Stimulated activated naive CD8-positive, alpha-beta T cell treated with anti-CD3 and anti-CD28 coated beads, Interleukin-15, Interleukin-2, amounts not matched to agents 100 U/mL and 50 U/mL, for 24 hours (primary cell): ENCODE data around the gene EIF3F.
"Not testable (repeated sequence)": the region's sequence is repeated elsewhere in the genome, so short reads cannot be mapped to it uniquely, and the experiment has no call there.

Experiments used
- ATAC-seq: fragments of 150-1000 bp; cut with Tn5 transposase; one replicate; pipeline ENCODE4 v1.10.0; 2021
- DNase-seq: peaks from one replicate; pipeline ENCODE4 v3.0.0; 2021

The EIF3F gene

GRCh38 chr11:7986768-7987559 lies at the start of gene EIF3F:
TSS of gene EIF3F (plus strand) at chr11:7987337. CDS start at chr11:7987353, 16 bp downstream.
- peak; percentile 83 for DNase-seq
- peak; percentile 100 for ATAC-seq

GRCh38 chr11:7941146-7941545 lies 46.0 kb upstream of the EIF3F start:
- ATAC-seq (no peak), DNase-seq (no peak)

- DNase-seq (no peak), ATAC-seq (no peak)
Observed at GRCh38 chr11:7941608-7942007, 45.5 kb upstream of the EIF3F start, which contains the start of gene OR10A3. TSS of gene OR10A3 (minus strand) at chr11:7941708. CDS start at chr11:7939520, 2,188 bp downstream.

- ATAC-seq, result no peak
- no peak for DNase-seq
Observed at GRCh38 chr11:7944123-7944522, 43.0 kb upstream of the EIF3F start.

GRCh38 chr11:7949934-7950333 lies 37.2 kb upstream of the EIF3F start:
- DNase-seq (no peak), ATAC-seq (no peak)

- DNase-seq, result no peak
- ATAC-seq, result no peak
Observed at GRCh38 chr11:7955191-7955590, 31.9 kb upstream of the EIF3F start.

GRCh38 chr11:7964261-7964660 lies 22.9 kb upstream of the EIF3F start:
- DNase-seq, result no peak
- no peak for ATAC-seq

GRCh38 chr11:7964873-7965272 lies 22.3 kb upstream of the EIF3F start:
- no peak for DNase-seq
- ATAC-seq, result no peak

- no peak for DNase-seq
- ATAC-seq, result no peak
Observed at GRCh38 chr11:7965386-7965785, 21.8 kb upstream of the EIF3F start, which contains the start of gene NLRP10. TSS of gene NLRP10 (minus strand) at chr11:7965447. CDS start at chr11:7963495, 1,952 bp downstream.

GRCh38 chr11:7967097-7967496 lies 20.0 kb upstream of the EIF3F start:
- ATAC-seq, result no peak

GRCh38 chr11:7967826-7968225 lies 19.3 kb upstream of the EIF3F start:
- ATAC-seq, result no peak
- DNase-seq, result no peak

More at GRCh38 chr11:7967097-7967496, 20.0 kb upstream of the EIF3F start:
- no peak for DNase-seq

GRCh38 chr11:7968686-7969085 lies 18.5 kb upstream of the EIF3F start:
- DNase-seq, result no peak
- ATAC-seq, result no peak

- ATAC-seq, result no peak
- DNase-seq, result no peak
Observed at GRCh38 chr11:7969756-7970646, 17.1 kb upstream of the EIF3F start.

- ATAC-seq (no peak), DNase-seq (no peak)
Observed at GRCh38 chr11:7971846-7972245, 15.3 kb upstream of the EIF3F start.

- DNase-seq, result no peak
- ATAC-seq, result no peak
Observed at GRCh38 chr11:7973011-7973410, 14.1 kb upstream of the EIF3F start.

- no peak for DNase-seq
- ATAC-seq, result no peak
Observed at GRCh38 chr11:7974668-7975067, 12.5 kb upstream of the EIF3F start.

- no peak for ATAC-seq
- no peak for DNase-seq
Observed at GRCh38 chr11:7977232-7977917, 9.8 kb upstream of the EIF3F start.

- DNase-seq (no peak), ATAC-seq (no peak)
Observed at GRCh38 chr11:7981619-7982157, 5.4 kb upstream of the EIF3F start.

- ATAC-seq (no peak), DNase-seq (no peak)
Observed at GRCh38 chr11:7982582-7983119, 4.5 kb upstream of the EIF3F start.

- ATAC-seq, result no peak
Observed at GRCh38 chr11:7983832-7984590, 3.1 kb upstream of the EIF3F start.

GRCh38 chr11:7987560-7987883 lies 385 bp downstream of the EIF3F start:
- peak; percentile 3 for ATAC-seq
- DNase-seq, result not testable (repeated sequence)

More at GRCh38 chr11:7983832-7984590, 3.1 kb upstream of the EIF3F start:
- no peak for DNase-seq
